Heart left ventricle (tissue), 13 donors: ENCODE results near the gene SFMBT2.

Source experiments
- CTCF ChIP-seq, 12 donors: fragments of 200-600 bp; sonication (generic) in 4 of 12; IDR thresholded peaks; one replicate each; pipeline versions ENCODE4 v1.5.0 to v1.8.0; 2018 to 2022; ENCODE audit warnings: antibody characterized with exemption in 12 of 12, mild to moderate bottlenecking in 5 of 12
- POLR2A ChIP-seq, 2 donors: fragments of 450-650 bp; IDR thresholded peaks; one replicate each; pipeline ENCODE4 v1.6.1; 2017; ENCODE audit warnings: antibody characterized with exemption in 2 of 2, mild to moderate bottlenecking in 2 of 2, moderate library complexity in 2 of 2
- donor health status: ischemic (EF 13 %, LVEDD 7.1; RV severe dilation, severe dysfunction).
- donor health status: DM: no; HTN: yes; CAD: no.
- donor health status: DM: no; HTN: no; CAD: no.
- donor health status: ischemic (EF 25% LVEDD 6.9; RV normal size, moderate dysfunction).
- donor health status: ischemic (EF 25% LVEDD 5.7; RV mildly dilated, moderate dysfunction).
- donor health status: ischemic (EF 35%, LVEDD 5.7; RV mildly dilated, moderate dysfunction).
- donor health status: nonischemic (EF 11% LVEDD 7.7; RV severe dilation, severe dysfunction).
- donor health status: DM: yes; HTN: yes; CAD: no.
- donor health status: PGD.
- donor health status: ischemic (EF 29% LVEDD 5.4; RV normal size, mild dysfunction).
- donor health status: nonischemic (EF 23%, LVEDD 6.1; RV moderate dilation, normal function).

DNA sequence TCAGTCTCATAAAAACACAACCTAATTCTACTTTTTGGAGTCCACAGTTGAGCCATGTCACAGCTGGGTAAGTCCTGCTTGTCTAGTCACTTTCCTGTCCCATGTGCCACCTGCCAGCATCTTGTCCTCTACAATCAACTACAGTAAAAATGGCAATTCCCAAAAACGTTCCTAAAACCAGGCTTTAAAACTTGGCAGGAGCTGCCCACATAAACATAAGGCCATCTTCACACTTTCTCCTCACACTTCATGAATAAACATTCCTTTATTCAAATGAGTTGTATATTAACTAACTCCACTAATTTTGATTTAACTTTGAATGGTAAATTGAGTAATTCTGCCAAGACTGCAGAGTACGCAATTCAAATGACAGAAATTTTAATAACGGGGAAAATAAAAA is 49.5 kb downstream of the SFMBT2 start:
- TF ChIP-seq CTCF (IDR thresholded peaks at IDR 0.05): no peak
- no peak for TF ChIP-seq POLR2A (IDR thresholded peaks at IDR 0.05)
